Measurements from ENCODE around the gene DNASE1L2.

DNA sequence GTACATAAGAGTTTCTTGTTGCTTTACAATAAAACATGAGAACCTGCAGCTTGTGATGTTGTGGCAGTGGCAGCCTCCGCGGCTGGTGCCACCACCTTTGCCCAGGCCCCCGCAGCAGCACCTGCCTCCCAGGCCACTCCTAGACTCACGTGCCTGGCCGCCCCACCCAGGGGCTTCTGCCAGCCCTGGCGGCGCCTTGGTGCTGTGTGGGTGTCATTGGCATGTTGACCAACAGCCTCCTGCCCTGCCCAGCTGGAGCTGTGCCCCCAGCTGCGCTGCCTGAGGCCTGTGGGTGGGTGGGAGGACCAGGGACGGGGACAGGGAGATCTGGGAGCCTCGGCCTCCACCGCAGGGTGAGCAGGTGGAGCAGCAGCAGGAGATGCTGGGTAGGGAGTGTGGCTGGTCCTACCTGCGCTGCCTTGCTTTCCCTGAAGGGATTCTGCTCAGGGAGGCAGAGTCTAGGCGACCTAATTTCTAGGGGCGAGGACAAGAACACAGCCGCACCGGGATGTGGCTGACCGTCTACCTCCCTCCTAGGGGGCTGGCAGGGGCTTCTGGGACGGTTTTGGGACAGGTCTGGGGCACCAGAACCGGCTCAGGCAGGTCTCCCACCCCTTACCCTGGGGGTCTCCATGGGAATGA is 428 bp upstream of the DNASE1L2 start:
- TF ChIP-seq, protein P1, sequence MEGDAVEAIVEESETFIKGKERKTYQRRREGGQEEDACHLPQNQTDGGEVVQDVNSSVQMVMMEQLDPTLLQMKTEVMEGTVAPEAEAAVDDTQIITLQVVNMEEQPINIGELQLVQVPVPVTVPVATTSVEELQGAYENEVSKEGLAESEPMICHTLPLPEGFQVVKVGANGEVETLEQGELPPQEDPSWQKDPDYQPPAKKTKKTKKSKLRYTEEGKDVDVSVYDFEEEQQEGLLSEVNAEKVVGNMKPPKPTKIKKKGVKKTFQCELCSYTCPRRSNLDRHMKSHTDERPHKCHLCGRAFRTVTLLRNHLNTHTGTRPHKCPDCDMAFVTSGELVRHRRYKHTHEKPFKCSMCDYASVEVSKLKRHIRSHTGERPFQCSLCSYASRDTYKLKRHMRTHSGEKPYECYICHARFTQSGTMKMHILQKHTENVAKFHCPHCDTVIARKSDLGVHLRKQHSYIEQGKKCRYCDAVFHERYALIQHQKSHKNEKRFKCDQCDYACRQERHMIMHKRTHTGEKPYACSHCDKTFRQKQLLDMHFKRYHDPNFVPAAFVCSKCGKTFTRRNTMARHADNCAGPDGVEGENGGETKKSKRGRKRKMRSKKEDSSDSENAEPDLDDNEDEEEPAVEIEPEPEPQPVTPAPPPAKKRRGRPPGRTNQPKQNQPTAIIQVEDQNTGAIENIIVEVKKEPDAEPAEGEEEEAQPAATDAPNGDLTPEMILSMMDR (IDR thresholded peaks at IDR 0.05) = no peak
- TF ChIP-seq POLR2A (IDR thresholded peaks at IDR 0.05) = no peak

Measured in thyroid gland (tissue), 4 donors.